ENCODE data around the gene DNASE1. TPM values are rescaled to one million over a fixed set of nuclear protein-coding genes. Genes with fewer than 3 reads are reported as not detected.
A peak's percentile ranks its signal among the peaks of the same experiment; 100 is the strongest.

The DNASE1 gene
- total and polyA plus RNA-seq, 2 donors, result 15.8 to 18.8 TPM

DNA sequence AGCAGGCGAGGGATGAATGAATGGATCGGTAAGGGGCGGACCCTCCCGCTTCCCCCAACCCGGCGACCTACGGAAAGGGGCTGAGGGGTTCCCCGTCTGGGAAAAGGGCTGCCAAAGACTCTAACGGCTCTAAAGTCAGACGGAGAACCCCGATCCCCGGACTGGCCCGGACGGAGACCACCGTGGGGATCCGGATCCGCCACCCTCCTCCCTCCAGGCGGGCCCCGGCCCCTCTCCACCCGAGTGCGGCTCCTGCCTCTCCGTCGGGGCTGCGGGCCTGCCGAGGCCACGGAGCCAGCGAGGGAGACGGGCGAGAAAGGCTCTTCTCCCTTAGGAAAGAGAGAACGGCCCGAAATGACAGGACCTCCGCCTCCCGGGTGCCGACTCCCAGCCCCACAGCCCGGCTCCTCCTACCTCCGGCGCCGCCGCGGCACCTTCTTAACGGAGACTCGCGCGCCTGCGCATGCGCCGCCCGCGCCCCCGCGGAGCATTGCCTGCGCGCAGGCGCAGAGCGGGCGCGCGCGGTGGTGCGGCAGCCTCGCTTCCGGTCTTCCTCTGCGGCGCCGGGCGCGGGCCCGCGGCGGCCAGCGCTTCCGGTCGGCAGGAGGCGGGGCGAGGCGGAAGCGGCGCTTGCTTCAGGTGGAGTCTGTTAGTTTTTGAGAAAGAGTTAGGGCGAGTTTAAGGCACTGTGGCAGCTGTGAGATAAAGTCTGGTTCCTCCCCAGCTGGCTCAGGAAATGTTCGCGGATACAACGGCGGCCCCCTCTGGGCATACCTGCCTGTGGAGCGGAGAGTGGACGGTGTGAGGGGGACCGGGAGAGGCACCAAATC is 43.1 kb upstream of the DNASE1 start, which contains the start of gene SLX4:
Gene SLX4 (minus strand): TSS at position 461 of the 830 bp plus-strand sequence. CDS start 2,642 bp downstream, outside the sequence.
- Histone ChIP-seq H3K9me3 (ENCODE audit: control insufficient read depth in 2 of 2, insufficient read depth in 1 of 2, low read length in 1 of 2) (no peaks in the 10 kb centered on the region), H3K36me3 (ENCODE audit: control insufficient read depth in 2 of 2, insufficient read depth in 2 of 2, low read length in 1 of 2) (peaks cover 0 to 8% of the 10 kb centered on the region in 2 donors), H3K4me3 (ENCODE audit: low read length in 2 of 2) (peak within 1 kb of the TSS; percentile 70 to 96), H3K27me3 (ENCODE audit: control insufficient read depth in 2 of 2, insufficient read depth in 1 of 2, low read length in 1 of 2) (no peaks in the 10 kb centered on the region), H3K27ac (ENCODE audit: low read depth in 1 of 2, low read length in 1 of 2) (peak within 1 kb of the TSS; percentile 85 to 91), H3K4me1 (ENCODE audit: control insufficient read depth in 2 of 2, insufficient read depth in 2 of 2, low read length in 2 of 2) (peaks cover 17 to 19% of the 10 kb centered on the region in 2 donors)
- DNase-seq (ENCODE audit: low read depth in 6 of 9, low spot score in 9 of 9), result peak; percentile 57 to 97 (median 92)
- under 1% methylated on average over 86 of the region's 86 CpGs for WGBS

DNA sequence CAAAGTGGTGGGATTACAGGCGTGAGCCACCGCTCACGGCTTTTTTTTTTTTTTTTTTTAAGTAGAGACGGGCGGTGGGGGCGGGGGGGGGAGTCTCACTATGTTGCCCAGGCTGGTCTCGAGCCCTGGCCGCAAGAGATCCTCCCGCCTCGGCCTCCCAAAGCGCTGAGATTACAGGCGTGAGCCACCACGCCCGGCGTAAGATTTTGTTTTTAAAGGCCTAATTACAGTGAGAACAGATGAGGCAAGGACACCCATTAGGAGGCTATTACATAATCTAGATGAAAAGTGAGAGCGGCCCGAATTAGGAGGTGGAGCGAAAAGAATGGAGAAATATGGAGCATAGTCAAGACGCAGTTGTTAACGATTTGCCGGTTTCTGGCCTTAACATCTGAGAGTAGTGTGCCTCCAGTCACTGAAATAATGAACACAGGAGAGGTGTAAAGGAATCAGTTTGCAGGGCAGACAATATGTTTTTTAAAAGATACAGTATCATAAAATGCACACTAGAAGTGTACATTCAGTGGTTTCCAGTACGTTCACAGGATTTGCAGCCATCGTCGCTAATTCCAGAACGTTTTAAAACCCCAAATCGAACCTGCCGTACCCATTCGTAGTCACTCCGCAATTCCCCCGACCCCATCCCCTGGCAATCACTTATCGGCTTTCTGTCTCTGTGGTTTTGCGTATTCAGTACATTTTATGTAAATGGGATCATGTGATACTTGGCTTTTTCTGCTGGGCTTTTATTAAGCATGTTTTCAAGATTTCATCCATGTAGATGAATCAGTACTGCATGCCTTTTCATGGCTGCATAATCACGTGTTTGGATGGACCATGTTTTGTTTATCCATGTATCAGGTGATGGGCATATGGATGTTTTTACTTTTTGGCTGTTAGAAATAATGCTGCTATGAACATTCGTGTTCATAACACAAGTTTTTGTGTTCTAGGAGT is 41.7 kb upstream of the DNASE1 start:
- Histone ChIP-seq H3K27me3 (ENCODE audit: control insufficient read depth in 2 of 2, insufficient read depth in 1 of 2, low read length in 1 of 2) (no peaks in the 10 kb centered on the region), H3K4me3 (ENCODE audit: low read length in 2 of 2) (peak overlapping the region; percentile 70 to 96), H3K9me3 (ENCODE audit: control insufficient read depth in 2 of 2, insufficient read depth in 1 of 2, low read length in 1 of 2) (no peaks in the 10 kb centered on the region), H3K27ac (ENCODE audit: low read depth in 1 of 2, low read length in 1 of 2) (no peak overlapping the region), H3K36me3 (ENCODE audit: control insufficient read depth in 2 of 2, insufficient read depth in 2 of 2, low read length in 1 of 2) (peaks cover 0 to 5% of the 10 kb centered on the region in 2 donors), H3K4me1 (ENCODE audit: control insufficient read depth in 2 of 2, insufficient read depth in 2 of 2, low read length in 2 of 2) (peaks cover 17 to 19% of the 10 kb centered on the region in 2 donors)
- DNase-seq (ENCODE audit: low read depth in 6 of 9, low spot score in 9 of 9), result no peak
- WGBS, result 90% methylated on average over 34 of the region's 34 CpGs

DNA sequence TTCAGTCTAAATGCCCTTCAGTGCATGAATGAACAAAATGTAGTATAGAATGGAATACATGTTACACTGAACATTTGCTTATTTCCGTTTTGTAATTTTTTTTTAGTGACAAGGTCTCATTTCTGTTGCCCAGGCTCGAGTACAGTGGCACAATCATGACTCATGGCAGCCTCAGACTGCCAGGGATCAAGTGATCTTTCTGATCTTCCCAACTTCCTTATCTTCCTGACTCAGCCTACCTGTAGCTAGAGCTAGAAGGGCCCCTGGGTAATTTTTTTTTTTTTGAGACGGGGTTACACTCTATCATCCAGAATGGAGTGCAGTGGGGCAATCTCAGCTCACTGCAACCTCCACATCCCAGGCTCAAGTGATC is 35.7 kb upstream of the DNASE1 start:
- Histone ChIP-seq H3K4me1 (ENCODE audit: control insufficient read depth in 2 of 2, insufficient read depth in 2 of 2, low read length in 2 of 2) (no peaks in the 10 kb centered on the region), H3K27me3 (ENCODE audit: control insufficient read depth in 2 of 2, insufficient read depth in 1 of 2, low read length in 1 of 2) (no peaks in the 10 kb centered on the region), H3K36me3 (ENCODE audit: control insufficient read depth in 2 of 2, insufficient read depth in 2 of 2, low read length in 1 of 2) (no peaks in the 10 kb centered on the region), H3K9me3 (ENCODE audit: control insufficient read depth in 2 of 2, insufficient read depth in 1 of 2, low read length in 1 of 2) (no peaks in the 10 kb centered on the region), H3K27ac (ENCODE audit: low read depth in 1 of 2, low read length in 1 of 2) (no peak overlapping the region), H3K4me3 (ENCODE audit: low read length in 2 of 2) (no peak overlapping the region)
- no peak for DNase-seq (ENCODE audit: low read depth in 6 of 9, low spot score in 9 of 9)
- WGBS, result 87% methylated on average over 3 of the region's 3 CpGs

DNA sequence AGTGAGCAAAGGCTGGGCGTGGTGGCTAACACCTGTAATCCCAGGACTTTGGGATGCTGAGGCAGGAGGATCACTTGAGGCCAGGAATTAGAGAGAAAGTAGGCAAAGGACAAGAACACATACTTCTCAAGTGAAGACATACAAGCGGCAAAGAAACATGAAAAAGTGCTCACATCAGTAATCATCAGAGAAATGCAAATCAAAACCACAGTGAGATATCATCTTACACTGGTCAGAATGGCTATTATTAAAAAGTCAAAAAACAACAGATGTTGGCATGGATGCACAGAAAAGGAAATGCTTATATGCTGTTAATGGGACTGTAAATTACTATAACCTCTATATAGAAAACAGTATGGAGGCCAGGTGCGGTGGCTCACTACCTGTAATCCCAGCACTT is 30.8 kb upstream of the DNASE1 start:
- 96% methylated on average over 3 of the region's 3 CpGs for WGBS
- no peaks in the 10 kb centered on the region for H3K36me3 ChIP-seq (ENCODE audit: control insufficient read depth in 2 of 2, insufficient read depth in 2 of 2, low read length in 1 of 2)
- H3K27ac ChIP-seq (ENCODE audit: low read depth in 1 of 2, low read length in 1 of 2), result no peak overlapping the region
- no peaks in the 10 kb centered on the region for H3K27me3 ChIP-seq (ENCODE audit: control insufficient read depth in 2 of 2, insufficient read depth in 1 of 2, low read length in 1 of 2)
- DNase-seq (ENCODE audit: low read depth in 6 of 9, low spot score in 9 of 9), result no peak
- no peak overlapping the region for H3K4me3 ChIP-seq (ENCODE audit: low read length in 2 of 2)
- peaks cover 3 to 14% of the 10 kb centered on the region in 2 donors for H3K4me1 ChIP-seq (ENCODE audit: control insufficient read depth in 2 of 2, insufficient read depth in 2 of 2, low read length in 2 of 2)
- no peaks in the 10 kb centered on the region for H3K9me3 ChIP-seq (ENCODE audit: control insufficient read depth in 2 of 2, insufficient read depth in 1 of 2, low read length in 1 of 2)

DNA sequence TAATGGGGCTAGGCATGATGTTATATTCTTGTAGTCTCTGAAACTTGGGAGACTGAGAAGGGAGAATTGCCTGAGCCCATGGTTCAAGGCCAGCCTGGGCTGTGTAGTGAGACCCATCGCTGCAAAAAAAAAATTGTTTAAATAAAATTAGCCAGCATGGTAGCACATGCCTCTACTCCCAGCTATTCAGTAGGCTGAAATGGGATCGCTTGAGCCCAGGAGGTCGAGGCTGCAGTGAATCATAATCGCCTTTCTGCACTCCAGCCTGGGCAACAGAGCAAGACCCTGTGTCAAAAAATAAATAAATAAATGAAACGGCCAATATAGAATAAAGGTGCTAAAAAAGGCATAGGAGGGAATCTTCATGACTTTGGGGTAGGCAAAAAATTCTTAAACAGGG is 29.2 kb upstream of the DNASE1 start:
- peaks cover 3 to 14% of the 10 kb centered on the region in 2 donors for H3K4me1 ChIP-seq (ENCODE audit: control insufficient read depth in 2 of 2, insufficient read depth in 2 of 2, low read length in 2 of 2)
- no peaks in the 10 kb centered on the region for H3K27me3 ChIP-seq (ENCODE audit: control insufficient read depth in 2 of 2, insufficient read depth in 1 of 2, low read length in 1 of 2)
- WGBS, result 98% methylated on average over 5 of the region's 5 CpGs
- no peak overlapping the region for H3K27ac ChIP-seq (ENCODE audit: low read depth in 1 of 2, low read length in 1 of 2)
- no peak overlapping the region for H3K4me3 ChIP-seq (ENCODE audit: low read length in 2 of 2)
- no peaks in the 10 kb centered on the region for H3K9me3 ChIP-seq (ENCODE audit: control insufficient read depth in 2 of 2, insufficient read depth in 1 of 2, low read length in 1 of 2)
- no peaks in the 10 kb centered on the region for H3K36me3 ChIP-seq (ENCODE audit: control insufficient read depth in 2 of 2, insufficient read depth in 2 of 2, low read length in 1 of 2)
- no peak for DNase-seq (ENCODE audit: low read depth in 6 of 9, low spot score in 9 of 9)

DNA sequence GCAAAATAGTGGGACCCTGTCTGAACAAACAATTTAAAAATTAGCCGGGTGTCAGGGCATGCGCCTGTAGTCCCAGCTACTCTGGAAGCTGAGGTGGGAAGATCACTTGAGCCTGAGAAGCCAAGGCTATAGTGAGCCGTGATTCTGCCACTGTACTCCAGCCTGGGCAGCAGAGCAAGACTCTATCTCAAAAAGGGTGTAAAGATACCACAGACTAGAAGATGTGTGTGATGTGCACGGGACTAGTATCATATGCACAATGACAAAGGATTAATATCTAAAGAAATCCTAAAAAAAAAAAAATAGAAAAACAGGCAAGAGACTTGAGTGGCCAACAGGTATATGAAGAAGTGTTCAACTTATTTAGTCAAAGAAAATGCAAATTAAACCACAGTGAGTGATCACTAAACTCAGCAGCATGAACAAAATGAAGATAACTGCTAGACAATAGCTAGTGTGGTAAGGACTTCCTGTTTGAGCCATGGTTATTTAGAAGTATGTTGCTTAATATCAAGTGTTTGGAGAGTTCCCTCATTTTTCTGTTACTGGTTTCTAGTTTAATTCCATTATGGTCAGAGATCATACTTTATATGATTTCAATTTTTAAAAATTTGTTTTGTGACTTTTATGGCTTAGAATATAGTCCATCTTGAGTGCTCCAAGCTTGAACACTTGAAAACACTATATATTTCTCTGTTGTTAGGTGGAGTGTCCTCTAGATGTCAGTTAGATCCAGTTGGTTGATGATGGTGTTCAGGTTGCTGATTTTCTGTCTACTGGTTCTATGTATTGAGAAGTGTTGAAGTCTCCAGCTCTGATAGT is 28.4 kb upstream of the DNASE1 start:
- H3K4me3 ChIP-seq (ENCODE audit: low read length in 2 of 2), result no peak overlapping the region
- peak overlapping the region; percentile 49 to 68 for H3K27ac ChIP-seq (ENCODE audit: low read depth in 1 of 2, low read length in 1 of 2)
- peaks cover 3 to 14% of the 10 kb centered on the region in 2 donors for H3K4me1 ChIP-seq (ENCODE audit: control insufficient read depth in 2 of 2, insufficient read depth in 2 of 2, low read length in 2 of 2)
- no peaks in the 10 kb centered on the region for H3K9me3 ChIP-seq (ENCODE audit: control insufficient read depth in 2 of 2, insufficient read depth in 1 of 2, low read length in 1 of 2)
- H3K27me3 ChIP-seq (ENCODE audit: control insufficient read depth in 2 of 2, insufficient read depth in 1 of 2, low read length in 1 of 2), result no peaks in the 10 kb centered on the region
- WGBS, result 87% methylated on average over 4 of the region's 4 CpGs
- peak in 3 of 9 donors; percentile 16 to 53 (median 27) for DNase-seq (ENCODE audit: low read depth in 6 of 9, low spot score in 9 of 9)
- no peaks in the 10 kb centered on the region for H3K36me3 ChIP-seq (ENCODE audit: control insufficient read depth in 2 of 2, insufficient read depth in 2 of 2, low read length in 1 of 2)

DNA sequence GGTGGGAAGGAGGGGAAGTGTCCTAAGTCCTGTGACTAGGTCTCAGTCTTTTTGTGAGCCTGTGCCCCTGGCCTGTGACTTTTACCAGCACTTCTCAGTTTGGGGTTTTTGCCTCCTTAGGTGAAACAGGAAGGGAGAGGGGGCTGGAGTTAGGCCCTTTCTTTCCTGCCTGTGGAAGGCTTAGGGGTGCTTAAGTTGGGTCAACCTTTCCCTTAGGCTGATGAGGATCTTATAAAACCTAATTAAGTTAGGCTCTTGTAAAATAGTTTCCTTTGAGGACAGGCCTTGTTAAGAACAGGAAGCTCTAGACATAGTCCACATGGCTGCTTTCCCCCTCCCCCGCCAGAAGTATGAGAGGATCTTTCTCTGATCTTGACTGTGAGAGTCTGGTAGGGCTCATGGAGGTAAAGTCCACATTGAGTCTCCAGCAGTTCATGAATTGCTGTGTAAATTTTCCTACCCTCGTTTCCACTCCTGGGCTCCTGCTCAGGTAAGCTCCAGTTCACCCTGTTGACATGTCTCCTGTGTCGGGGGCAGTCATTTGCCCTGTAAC is 17.0 kb upstream of the DNASE1 start:
- no peaks in the 10 kb centered on the region for H3K9me3 ChIP-seq (ENCODE audit: control insufficient read depth in 2 of 2, insufficient read depth in 1 of 2, low read length in 1 of 2)
- WGBS, result 64% methylated on average over 3 of the region's 3 CpGs
- peak overlapping the region; percentile 75 to 79 for H3K27ac ChIP-seq (ENCODE audit: low read depth in 1 of 2, low read length in 1 of 2)
- peak in 6 of 9 donors; percentile 39 to 80 (median 49) for DNase-seq (ENCODE audit: low read depth in 6 of 9, low spot score in 9 of 9)
- no peak overlapping the region for H3K4me3 ChIP-seq (ENCODE audit: low read length in 2 of 2)
- no peaks in the 10 kb centered on the region for H3K27me3 ChIP-seq (ENCODE audit: control insufficient read depth in 2 of 2, insufficient read depth in 1 of 2, low read length in 1 of 2)
- H3K4me1 ChIP-seq (ENCODE audit: control insufficient read depth in 2 of 2, insufficient read depth in 2 of 2, low read length in 2 of 2), result peaks cover 12 to 13% of the 10 kb centered on the region in 2 donors
- peaks cover 21% of the 10 kb centered on the region in 2 donors for H3K36me3 ChIP-seq (ENCODE audit: control insufficient read depth in 2 of 2, insufficient read depth in 2 of 2, low read length in 1 of 2)

DNA sequence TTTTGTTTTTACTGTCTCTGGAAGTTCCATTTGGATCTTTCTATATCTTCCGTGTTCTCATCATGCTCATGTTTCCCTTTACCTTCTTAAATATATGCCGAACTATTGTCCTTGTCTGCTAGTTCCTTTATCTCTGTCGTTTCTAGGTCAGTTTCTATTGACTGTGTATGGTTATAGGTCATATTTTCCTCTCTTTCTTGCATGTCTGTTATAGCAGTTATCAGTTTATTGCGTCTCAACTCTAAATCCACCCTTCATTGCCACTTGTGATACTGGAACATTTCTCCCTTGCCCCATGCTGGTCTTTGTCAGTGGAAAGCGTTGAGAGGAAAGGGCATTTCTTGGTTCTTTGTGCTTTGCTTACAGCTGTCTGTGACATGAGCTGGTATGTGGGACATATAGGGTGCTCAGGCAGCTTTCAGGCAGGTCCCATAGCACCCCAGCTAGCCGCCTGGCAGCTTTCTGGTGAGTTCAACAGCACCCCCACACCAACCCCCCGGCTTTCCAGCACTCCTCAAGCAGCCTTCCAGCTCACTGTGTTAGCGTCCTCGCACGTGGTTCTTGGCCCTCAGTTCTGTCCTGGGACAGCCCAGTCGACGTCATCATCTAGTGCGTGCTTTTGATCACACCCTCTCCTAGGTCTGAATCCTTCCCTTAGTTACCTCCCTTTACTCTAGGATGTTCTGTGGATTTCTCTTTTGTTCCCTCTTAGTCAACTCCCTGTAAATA is 15.4 kb upstream of the DNASE1 start:
- Histone ChIP-seq H3K9me3 (ENCODE audit: control insufficient read depth in 2 of 2, insufficient read depth in 1 of 2, low read length in 1 of 2) (no peaks in the 10 kb centered on the region), H3K27ac (ENCODE audit: low read depth in 1 of 2, low read length in 1 of 2) (no peak overlapping the region), H3K27me3 (ENCODE audit: control insufficient read depth in 2 of 2, insufficient read depth in 1 of 2, low read length in 1 of 2) (no peaks in the 10 kb centered on the region), H3K4me1 (ENCODE audit: control insufficient read depth in 2 of 2, insufficient read depth in 2 of 2, low read length in 2 of 2) (peaks cover 12 to 13% of the 10 kb centered on the region in 2 donors), H3K4me3 (ENCODE audit: low read length in 2 of 2) (no peak overlapping the region), H3K36me3 (ENCODE audit: control insufficient read depth in 2 of 2, insufficient read depth in 2 of 2, low read length in 1 of 2) (peaks cover 30 to 31% of the 10 kb centered on the region in 2 donors)
- WGBS, result 98% methylated on average over 13 of the region's 13 CpGs
- DNase-seq (ENCODE audit: low read depth in 6 of 9, low spot score in 9 of 9), result no peak

All from thymus (tissue), 11 donors.